HepG2 (cell line): ENCODE measurements around the gene ANKRD40. TPM values are rescaled to one million over a fixed set of nuclear protein-coding genes. Genes with fewer than 3 reads are reported as not detected.
A peak's percentile ranks its signal among the peaks of the same experiment; 100 is the strongest.

Experiments
- ATF7-NPFF ChIP-seq: sonication (generic); formaldehyde crosslinking; IDR thresholded peaks from 2 replicates; pipeline ENCODE4 v1.8.1; 2023; ENCODE audit warnings: mild to moderate bottlenecking, low read depth, missing genetic modification reagents, moderate library complexity
- ATRX ChIP-seq: sonication (generic); formaldehyde crosslinking; IDR thresholded peaks from 2 replicates; pipeline ENCODE4 v1.4.0; 2020; ENCODE audit warnings: missing genetic modification reagents, borderline replicate concordance
- CREM ChIP-seq, 2 experiments: sonication (generic) in 1 of 2; formaldehyde crosslinking in 1 of 2; IDR thresholded peaks; 2 replicates each; pipeline versions ENCODE4 v1.4.0 to v1.6.1; 2016 to 2020; ENCODE audit warnings: antibody characterized with exemption in 1 of 2, mild to moderate bottlenecking in 1 of 2, missing genetic modification reagents in 1 of 2
- ELF4 ChIP-seq: sonication (generic); formaldehyde crosslinking; IDR thresholded peaks from 2 replicates; pipeline ENCODE4 v1.5.0; 2020; ENCODE audit warnings: missing genetic modification reagents, mild to moderate bottlenecking, moderate library complexity, borderline replicate concordance
- EZH2 ChIP-seq: conservative IDR thresholded peaks from 2 replicates; pipeline ENCODE4 v1.6.1; 2012; ENCODE audit warnings: mild to moderate bottlenecking, low read depth, low read length, moderate library complexity
- FOXJ3 ChIP-seq: sonication (generic); formaldehyde crosslinking; IDR thresholded peaks from 2 replicates; pipeline ENCODE4 v1.4.0; 2020; ENCODE audit warnings: missing genetic modification reagents, mild to moderate bottlenecking, borderline replicate concordance
- GABPB1 ChIP-seq: IDR thresholded peaks from 2 replicates; pipeline ENCODE4 v1.6.1; 2016; ENCODE audit warnings: mild to moderate bottlenecking, missing genetic modification reagents, moderate library complexity, missing compliant biosample characterization
- GTF2F1 ChIP-seq: fragments of 150-350 bp; IDR thresholded peaks from 2 replicates; pipeline ENCODE4 v1.6.1; 2014; ENCODE audit warnings: low read length
- HDAC1 ChIP-seq: sonication (generic); formaldehyde crosslinking; IDR thresholded peaks from 2 replicates; pipeline ENCODE4 v1.5.1; 2020; ENCODE audit warnings: mild to moderate bottlenecking, missing genetic modification reagents
- HOXA5 ChIP-seq: sonication (generic); formaldehyde crosslinking; IDR thresholded peaks from 2 replicates; pipeline ENCODE4 v1.4.0; 2020; ENCODE audit warnings: missing genetic modification reagents
- KDM6A ChIP-seq: IDR thresholded peaks from 2 replicates; pipeline ENCODE4 v1.6.1; 2016; ENCODE audit warnings: low read depth
- KLF6 ChIP-seq: IDR thresholded peaks from 2 replicates; pipeline ENCODE4 v1.8.0; 2016; ENCODE audit warnings: missing biosample characterization, missing genetic modification reagents
- MIER2 ChIP-seq: IDR thresholded peaks from 2 replicates; pipeline ENCODE4 v1.6.1; 2016; ENCODE audit warnings: missing biosample characterization, missing genetic modification reagents
- NFKBIZ ChIP-seq: IDR thresholded peaks from 2 replicates; pipeline ENCODE4 v1.6.1; 2018; ENCODE audit warnings: missing genetic modification reagents, missing compliant biosample characterization
- PAX8 ChIP-seq: sonication (generic); formaldehyde crosslinking; IDR thresholded peaks from 2 replicates; pipeline ENCODE4 v1.8.0; 2022; ENCODE audit warnings: mild to moderate bottlenecking, missing genetic modification reagents, borderline replicate concordance
- PREB ChIP-seq: sonication (generic); formaldehyde crosslinking; IDR thresholded peaks from 2 replicates; pipeline ENCODE4 v1.4.0; 2020; ENCODE audit warnings: missing genetic modification reagents
- PRPF4 ChIP-seq: fragments of 200-400 bp; formaldehyde crosslinking; IDR thresholded peaks from 2 replicates; pipeline ENCODE4 v1.6.1; 2016; ENCODE audit warnings: low read length, low read depth; ENCODE audit not compliant: poor library complexity, severe bottlenecking
- REPIN1 ChIP-seq: sonication (generic); formaldehyde crosslinking; IDR thresholded peaks from 2 replicates; pipeline ENCODE4 v1.8.0; 2022; ENCODE audit warnings: missing genetic modification reagents, low read depth, mild to moderate bottlenecking, borderline replicate concordance
- SMYD3 ChIP-seq: sonication (generic); formaldehyde crosslinking; IDR thresholded peaks from 2 replicates; pipeline ENCODE4 v1.8.1; 2023; ENCODE audit warnings: mild to moderate bottlenecking, missing genetic modification reagents
- SP1 ChIP-seq, 2 experiments: fragments of 450-650 bp in 1 of 2; sonication (generic) in 1 of 2; formaldehyde crosslinking in 1 of 2; IDR thresholded peaks; 2 replicates each; pipeline versions ENCODE4 v1.4.0 to v1.6.1; 2016 to 2020; ENCODE audit warnings: missing genetic modification reagents in 1 of 2
- SRSF4 ChIP-seq: fragments of 200-400 bp; formaldehyde crosslinking; IDR thresholded peaks from one replicate; pipeline ENCODE4 v1.6.1; 2018; ENCODE audit warnings: mild to moderate bottlenecking, low read depth, low read length, moderate library complexity; ENCODE audit not compliant: poor library complexity, severe bottlenecking
- ZBTB33 ChIP-seq: sonication (generic); formaldehyde crosslinking; IDR thresholded peaks from 2 replicates; pipeline ENCODE4 v1.4.0; 2020; ENCODE audit warnings: missing genetic modification reagents
- ZFYVE20 ChIP-seq: sonication (generic); formaldehyde crosslinking; IDR thresholded peaks from 2 replicates; pipeline ENCODE4 v1.8.0; 2023; ENCODE audit warnings: low read depth, mild to moderate bottlenecking, moderate library complexity, missing genetic modification reagents, borderline replicate concordance
- ZNF225 ChIP-seq: sonication (generic); formaldehyde crosslinking; IDR thresholded peaks from 2 replicates; pipeline ENCODE4 v1.4.0; 2020; ENCODE audit warnings: mild to moderate bottlenecking, missing genetic modification reagents
- ZNF274 ChIP-seq: sonication (generic); formaldehyde crosslinking; IDR thresholded peaks from 2 replicates; pipeline ENCODE4 v1.5.1; 2020; ENCODE audit warnings: mild to moderate bottlenecking, missing genetic modification reagents
- ZNF546 ChIP-seq: sonication (generic); formaldehyde crosslinking; conservative IDR thresholded peaks from 2 replicates; pipeline ENCODE4 v1.8.1; 2023; ENCODE audit warnings: mild to moderate bottlenecking, missing genetic modification reagents
- ZNF768 ChIP-seq: sonication (generic); formaldehyde crosslinking; IDR thresholded peaks from 2 replicates; pipeline ENCODE4 v1.4.0; 2020; ENCODE audit warnings: missing genetic modification reagents
- ZSCAN20 ChIP-seq: sonication (generic); formaldehyde crosslinking; IDR thresholded peaks from 2 replicates; pipeline ENCODE4 v1.4.0; 2020; ENCODE audit warnings: missing genetic modification reagents, mild to moderate bottlenecking, borderline replicate concordance
- polyA plus RNA-seq, 8 experiments: library from polyadenylated mRNA; depleted of rRNA in 3 of 8; stranded (reverse) in 7 of 8; unstranded in 1 of 8; fragments of >200 nt; fragmentation: Illumina TruSeq in 4 of 8; extraction: Trizol in 4 of 8; gene quantifications; 2 replicates each; pipeline versions ENCODE4 v1.2.1 to v1.2.3, GENCODE V29; 2011 to 2016; ENCODE audit warnings: low read depth in 4 of 8, missing spikeins in 1 of 8, mixed read lengths in 1 of 8; ENCODE audit not compliant: insufficient read depth in 1 of 8
- total RNA-seq, 5 experiments: library from RNA; depleted of rRNA; stranded (reverse); fragments of >200 nt; fragmentation: Illumina TruSeq; extraction: Trizol; gene quantifications; 2 replicates each; pipeline ENCODE4 v1.2.3, GENCODE V29; 2016; ENCODE audit warnings: low read depth in 1 of 5

The ANKRD40 gene
- total and polyA plus RNA-seq, 2 of the 13 experiments (the other 11 are each of a cell fraction or from before 2014, with no cell fraction given) = 35.0 to 46.4 TPM

GRCh38 chr17:50686494-50687199 is 21.1 kb downstream of the ANKRD40 start (continued):
- peak; percentile 67 for TF ChIP-seq CREM (IDR thresholded peaks at IDR 0.05)
- TF ChIP-seq CREM (CRISPR knock-in tag; IDR thresholded peaks at IDR 0.05) = no peak
- TF ChIP-seq REPIN1 (CRISPR knock-in tag) = peak; percentile 68; the same call in 1 of the 2 replicates
- TF ChIP-seq ZNF274 (CRISPR knock-in tag) = peak; percentile 88; the same call in 1 of the 2 replicates
- TF ChIP-seq ATF7-NPFF = no peak; the same call in 1 of the 2 replicates
- 0 out of 2 replicates have a peak, but pooled peaks have one; percentile 96 for TF ChIP-seq SMYD3 (CRISPR knock-in tag)
- no peak for TF ChIP-seq ZNF546 (CRISPR knock-in tag)
- peak; percentile 71; the same call in 1 of the 2 replicates for TF ChIP-seq GTF2F1
- TF ChIP-seq HDAC1 (CRISPR knock-in tag) = peak; percentile 88
- TF ChIP-seq NFKBIZ (CRISPR knock-in tag) = peak; percentile 89; the same call in 1 of the 2 replicates
- no peak for TF ChIP-seq PRPF4
- TF ChIP-seq KDM6A (CRISPR knock-in tag) = peak; percentile 98
- TF ChIP-seq ZBTB33 (CRISPR knock-in tag) = peak; percentile 70; the same call in 1 of the 2 replicates
- peak; percentile 63; the same call in 1 of the 2 replicates for TF ChIP-seq ZNF225 (CRISPR knock-in tag)
- TF ChIP-seq GABPB1 (CRISPR knock-in tag) = no peak; the same call in 1 of the 2 replicates
- TF ChIP-seq SP1 (IDR thresholded peaks at IDR 0.05) = no peak
- TF ChIP-seq SP1 (CRISPR knock-in tag; IDR thresholded peaks at IDR 0.05) = 0 out of 2 replicates have a peak, but pooled peaks have one; percentile 16
- TF ChIP-seq ZFYVE20 = no peak
- TF ChIP-seq HOXA5 = peak; percentile 79
- peak; percentile 50; the same call in 1 of the 2 replicates for TF ChIP-seq MIER2 (CRISPR knock-in tag)
- 0 out of 2 replicates have a peak, but pooled peaks have one; percentile 59 for TF ChIP-seq PAX8 (CRISPR knock-in tag)
- no peak for TF ChIP-seq PREB (CRISPR knock-in tag)
- peak; percentile 63; the same call in 1 of the 2 replicates for TF ChIP-seq KLF6 (CRISPR knock-in tag)
- TF ChIP-seq SRSF4 = no peak
- TF ChIP-seq FOXJ3 = 0 out of 2 replicates have a peak, but pooled peaks have one; percentile 38
- TF ChIP-seq ELF4 (CRISPR knock-in tag) = no peak; the same call in 1 of the 2 replicates
- no peak for TF ChIP-seq EZH2
- no peak for TF ChIP-seq ATRX (CRISPR knock-in tag)
- TF ChIP-seq ZNF768 (CRISPR knock-in tag) = no peak
- TF ChIP-seq ZSCAN20 (CRISPR knock-in tag) = 0 out of 2 replicates have a peak, but pooled peaks have one; percentile 75
